CD4-positive, alpha-beta T cell treated with Interleukin-6 at 100 ng/mL for 8 hours (primary cell): ENCODE measurements around the gene PAMR1.

Experiments used
- DNase-seq: peaks from one replicate; pipeline ENCODE4 v3.0.0-alpha.2; 2020; ENCODE audit warnings: mixed read lengths, low spot score

The PAMR1 gene

DNA sequence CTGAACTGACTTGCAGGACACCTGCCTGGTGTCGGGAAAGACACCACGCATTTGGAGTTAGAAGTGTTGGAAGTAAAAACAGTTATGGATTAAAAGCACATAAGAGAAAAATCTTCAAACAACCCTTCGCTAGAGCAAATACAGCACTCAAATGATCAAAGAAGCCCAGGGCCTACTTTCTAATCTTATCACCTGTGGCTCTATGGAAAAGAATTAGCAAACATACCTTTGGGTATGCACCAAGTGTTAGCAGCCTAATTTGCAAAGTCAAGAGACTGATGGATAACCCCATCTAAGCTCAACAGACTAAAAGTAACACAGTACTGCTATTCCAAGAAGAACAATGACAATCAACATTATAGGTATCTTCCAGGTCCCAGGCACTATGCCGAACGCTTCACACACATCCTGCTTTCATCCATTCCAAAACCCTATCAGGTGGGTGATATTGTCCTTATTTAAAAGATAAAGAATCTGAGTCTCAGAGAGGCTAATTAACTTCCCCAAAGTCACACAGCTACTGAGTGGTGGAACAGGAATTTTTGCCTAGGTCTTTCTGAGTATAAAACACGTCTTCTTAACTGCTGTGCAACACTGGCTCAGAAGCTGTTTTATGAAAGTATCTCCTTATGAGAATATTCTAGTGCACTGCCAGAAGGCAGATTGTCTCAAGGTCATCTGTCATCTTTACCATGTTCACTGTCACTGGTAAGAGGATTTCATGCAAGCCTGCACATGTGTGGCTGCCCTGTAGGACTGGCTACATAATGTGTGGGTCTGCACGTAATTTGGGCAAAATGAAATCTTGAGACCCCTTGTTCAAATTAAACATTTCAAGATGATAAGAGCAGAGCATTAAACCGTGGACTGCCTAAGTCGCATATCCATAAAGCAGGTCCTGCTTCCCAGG lies 122.4 kb downstream of the PAMR1 start:
- no peak for DNase-seq

DNA sequence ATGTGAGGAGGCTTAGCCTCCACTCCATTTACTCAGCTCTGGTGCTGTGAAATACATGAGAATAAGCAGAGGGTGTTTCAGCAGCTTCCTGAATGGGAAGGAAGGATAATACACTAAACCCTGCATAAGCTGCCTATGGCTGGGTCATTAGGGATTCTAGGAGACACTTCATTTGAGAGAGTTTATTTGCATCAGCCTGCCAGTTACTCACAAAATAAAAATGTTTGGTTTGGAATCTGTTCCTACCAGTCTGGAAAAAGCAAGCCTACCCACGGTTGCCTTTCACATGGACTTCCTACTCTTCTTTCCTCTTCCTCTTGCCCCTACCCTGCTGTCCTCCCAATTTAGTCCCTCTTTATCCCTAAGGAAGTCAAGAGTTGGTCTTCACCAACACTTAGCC lies 126.5 kb downstream of the PAMR1 start:
- no peak for DNase-seq

DNA sequence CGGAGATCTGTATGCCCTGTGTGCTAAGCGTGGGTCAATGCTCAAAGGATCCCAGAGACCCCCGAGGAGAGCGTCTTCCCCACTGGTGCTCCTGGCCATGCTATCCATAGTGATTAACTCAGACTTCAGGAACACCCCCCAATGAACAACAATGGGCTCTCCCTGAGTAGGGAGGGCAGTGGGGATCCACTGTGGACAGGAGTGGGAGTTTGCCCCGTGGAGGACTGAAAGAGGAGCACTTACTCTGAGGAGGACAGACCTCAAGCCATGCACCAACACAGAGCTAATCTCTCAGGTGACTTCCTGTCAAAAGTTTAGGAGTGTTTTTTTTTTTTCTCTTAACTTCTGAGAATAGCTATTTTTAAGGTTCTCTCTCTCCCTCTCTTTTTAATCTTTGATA lies 130.5 kb downstream of the PAMR1 start:
- no peak for DNase-seq

GRCh38 chr11:35393098-35393497 lies 132.3 kb downstream of the PAMR1 start:
- no peak for DNase-seq

- peak; percentile 82 for DNase-seq
Measured at GRCh38 chr11:35391922-35392688, 133.3 kb downstream of the PAMR1 start.

DNA sequence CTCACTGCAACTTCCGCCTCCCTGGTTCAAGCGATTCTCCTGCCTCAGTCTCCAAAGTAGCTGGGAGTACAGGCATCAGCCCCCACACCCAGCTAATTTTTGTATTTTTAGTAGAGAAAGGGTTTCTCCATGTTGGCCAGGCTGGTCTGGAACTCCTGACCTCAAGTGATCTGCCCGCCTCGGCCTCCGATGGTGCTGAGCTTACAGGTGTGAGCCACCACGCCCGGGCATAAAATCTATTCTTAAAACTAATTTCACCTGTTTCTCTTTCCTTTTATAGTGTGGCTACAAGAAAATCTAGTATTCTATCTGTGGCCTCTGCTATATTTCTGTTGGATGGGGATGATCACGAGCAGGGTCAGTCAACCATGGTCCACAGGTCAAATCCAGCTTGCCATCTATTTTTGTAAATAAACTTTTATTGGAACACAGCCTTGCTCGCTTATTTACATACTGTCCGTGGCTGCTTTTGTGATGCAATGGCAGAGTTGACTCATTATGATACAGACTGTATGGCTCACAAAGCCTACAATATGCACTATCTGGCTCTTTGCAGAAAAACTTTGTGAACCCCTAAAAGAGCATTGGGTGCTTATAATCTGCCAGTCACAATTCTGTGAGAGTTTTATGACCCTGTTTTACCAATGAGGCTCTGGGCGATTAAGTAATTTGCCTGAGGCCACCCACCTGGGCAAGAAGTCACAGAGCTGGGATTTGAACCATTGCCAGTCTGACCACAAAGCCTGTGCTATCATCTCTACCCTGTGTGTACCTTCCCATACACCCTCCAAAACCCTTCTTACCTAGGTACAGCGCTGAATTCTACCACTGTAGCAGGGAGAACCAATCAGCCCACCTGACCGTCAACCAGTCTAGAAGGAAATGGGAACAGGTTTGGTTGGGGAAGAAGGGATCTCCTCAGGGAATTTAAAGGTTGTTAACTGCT lies 134.4 kb downstream of the PAMR1 start:
- no peak for DNase-seq

GRCh38 chr11:35389897-35390465 lies 135.4 kb downstream of the PAMR1 start:
- no peak for DNase-seq

DNA sequence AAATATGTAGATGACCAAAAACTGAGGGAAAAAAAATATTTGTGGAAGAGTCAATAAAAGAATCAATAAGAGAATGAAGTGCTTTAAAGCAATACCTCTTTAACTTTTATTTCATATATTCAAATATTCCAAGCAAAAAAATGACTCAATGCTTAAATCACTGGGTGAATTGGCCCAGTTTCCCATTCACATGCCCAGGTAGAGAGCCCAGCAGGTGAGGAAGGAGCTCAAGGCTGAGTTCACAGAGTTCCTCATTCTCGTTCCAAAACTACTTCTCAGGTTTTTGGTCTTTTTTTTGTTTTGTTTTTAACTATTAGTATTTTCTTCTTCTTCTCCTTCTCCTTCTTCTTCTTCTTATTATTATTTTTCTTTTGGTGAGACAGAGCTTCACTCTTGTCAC lies 136.3 kb downstream of the PAMR1 start:
- DNase-seq: no peak

GRCh38 chr11:35388061-35388460 lies 137.4 kb downstream of the PAMR1 start:
- DNase-seq: no peak

DNA sequence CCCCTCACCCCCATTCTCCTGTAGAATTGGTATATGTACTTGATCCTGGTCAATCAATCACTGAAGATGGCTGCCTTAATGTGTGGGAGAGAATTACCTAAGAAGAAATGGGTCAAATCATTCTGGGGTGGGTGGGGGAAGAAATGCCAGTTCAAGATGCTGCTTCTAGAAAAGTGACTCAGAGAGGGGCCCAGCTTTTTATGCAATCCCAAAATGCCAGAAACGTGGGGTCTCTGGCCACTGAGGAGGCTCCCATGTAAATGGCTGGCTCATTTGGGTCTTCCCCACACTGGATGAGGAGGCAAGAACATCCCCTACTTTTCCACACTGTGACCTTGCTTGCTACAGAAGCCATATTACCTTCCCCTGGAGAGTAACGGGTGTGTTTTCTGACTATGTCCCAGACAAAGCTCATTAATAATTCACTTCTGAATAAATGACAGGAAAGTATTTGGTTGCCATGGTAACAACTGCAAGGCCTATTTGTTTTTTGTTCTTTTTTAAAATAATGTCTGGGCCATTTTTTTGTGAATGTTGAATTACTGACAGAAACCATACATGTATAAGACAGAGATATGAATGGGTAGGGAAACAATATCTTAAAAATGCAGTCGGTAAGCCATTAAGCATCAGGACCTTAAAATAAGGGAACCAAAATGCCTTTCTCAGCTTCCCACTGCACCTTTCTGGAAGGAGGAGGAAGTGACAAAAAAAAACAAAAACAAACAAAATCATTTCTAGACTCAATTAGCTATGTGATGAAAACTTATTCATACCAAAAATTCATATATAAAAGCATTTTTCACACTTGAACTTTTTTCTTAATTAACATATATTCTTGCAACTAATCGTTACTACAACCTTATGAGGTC lies 138.1 kb downstream of the PAMR1 start:
- no peak for DNase-seq

DNA sequence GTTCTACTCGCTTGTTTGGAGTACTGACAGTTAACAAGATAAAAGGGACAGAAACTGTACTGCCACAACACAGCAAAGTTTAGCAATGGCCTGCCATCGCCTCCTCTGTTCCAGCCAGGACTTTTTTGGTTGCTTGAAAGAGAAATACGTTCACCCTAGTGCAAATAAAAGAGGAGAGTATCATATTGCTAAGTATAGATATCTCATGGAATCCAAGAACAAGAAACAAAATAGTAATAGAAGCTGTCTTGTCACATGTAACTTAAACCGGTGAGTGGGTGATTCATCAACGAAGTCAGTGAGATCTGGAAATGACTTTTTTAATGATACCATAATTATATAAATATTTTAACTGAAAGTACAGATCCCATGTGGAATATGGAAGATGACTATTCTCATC lies 141.5 kb downstream of the PAMR1 start:
- DNase-seq: no peak
